IMR-90 (cell line): ENCODE data around the gene THPO. TPM values are rescaled to one million over a fixed set of nuclear protein-coding genes. Genes with fewer than 3 reads are reported as not detected.

Experiments
- ATAC-seq: fragments of 200-7000 bp; cut with Tn5 transposase; 2 replicates; pipeline ENCODE4 v1.9.1; 2020; ENCODE audit warnings: low read depth, mild to moderate bottlenecking, moderate library complexity
- BruUV-seq: library from RNA; stranded (reverse); fragments of 400-500 nt; replicated peaks from 2 replicates; lab custom pipeline; 2021; lab: Mats Ljungman, UMichigan
- CTCF ChIA-PET: fragments of 300-600 bp; formaldehyde crosslinking; extraction: SDS; loops from one replicate; lab custom pipeline; 2021; ENCODE audit warnings: antibody characterized with exemption; lab: Yijun Ruan, JAX
- POLR2A ChIA-PET: fragments of 300-600 bp; sonication (Branson Sonifier 250); formaldehyde crosslinking; loops from one replicate; lab custom pipeline; 2022; ENCODE audit warnings: antibody characterized with exemption; ENCODE audit not compliant: unreplicated experiment; lab: Charles Lee
- DNase-seq: peaks from one replicate; pipeline ENCODE4 v3.0.0; 2013
- H2AFZ ChIP-seq: replicated peaks from 2 replicates; pipeline ENCODE3; 2013; ENCODE audit warnings: low read length, mild to moderate bottlenecking; ENCODE audit not compliant: poor library complexity
- H2AK5ac ChIP-seq: 2 replicates; pipeline ENCODE4 v1.6.1; 2013; ENCODE audit warnings: low read depth, low read length, inconsistent platforms
- H2AK9ac ChIP-seq: replicated peaks from 2 replicates; pipeline ENCODE3; 2013; ENCODE audit warnings: mild to moderate bottlenecking, low read depth, low read length, moderate library complexity; ENCODE audit not compliant: poor library complexity
- H2BK120ac ChIP-seq: 2 replicates; pipeline ENCODE4 v1.6.1; 2013; ENCODE audit warnings: low read depth, low read length, inconsistent platforms
- H2BK15ac ChIP-seq: 3 replicates; pipeline ENCODE4 v1.6.1; 2013; ENCODE audit warnings: low read depth, low read length, inconsistent platforms
- H2BK20ac ChIP-seq: 2 replicates; pipeline ENCODE4 v1.6.1; 2013; ENCODE audit warnings: low read depth, mild to moderate bottlenecking, inconsistent platforms, low read length, moderate library complexity
- H2BK5ac ChIP-seq: 2 replicates; pipeline ENCODE4 v1.6.1; 2013; ENCODE audit warnings: mild to moderate bottlenecking, low read depth, low read length, inconsistent platforms; ENCODE audit not compliant: poor library complexity, severe bottlenecking
- H3K14ac ChIP-seq: replicated peaks from 2 replicates; pipeline ENCODE4 v1.6.1; 2013; ENCODE audit warnings: low read depth, low read length, inconsistent platforms
- H3K18ac ChIP-seq: 2 replicates; pipeline ENCODE4 v1.6.1; 2013; ENCODE audit warnings: low read depth, low read length, control low read depth
- H3K23ac ChIP-seq: 2 replicates; pipeline ENCODE4 v1.6.1; 2013; ENCODE audit warnings: low read depth, low read length, inconsistent platforms
- H3K27ac ChIP-seq: 2 replicates; pipeline ENCODE4 v1.5.1; 2013; ENCODE audit warnings: mild to moderate bottlenecking, control low read depth, low read length; ENCODE audit not compliant: insufficient read depth
- H3K27me3 ChIP-seq: 2 replicates; pipeline ENCODE4 v1.6.1; 2013; ENCODE audit warnings: low read length; ENCODE audit not compliant: control insufficient read depth, insufficient read depth
- H3K36me3 ChIP-seq: 2 replicates; pipeline ENCODE4 v1.6.1; 2013; ENCODE audit warnings: low read length, mixed read lengths; ENCODE audit not compliant: control insufficient read depth, insufficient read depth
- H3K4ac ChIP-seq: 2 replicates; pipeline ENCODE4 v1.6.1; 2013; ENCODE audit warnings: low read depth, low read length, inconsistent platforms
- H3K4me1 ChIP-seq: 2 replicates; pipeline ENCODE4 v1.6.1; 2013; ENCODE audit warnings: low read length, mixed read lengths; ENCODE audit not compliant: control insufficient read depth, insufficient read depth
- H3K4me2 ChIP-seq: 2 replicates; pipeline ENCODE4 v1.6.1; 2013; ENCODE audit warnings: low read depth, mild to moderate bottlenecking, control low read depth, low read length, moderate library complexity
- H3K4me3 ChIP-seq: 2 replicates; pipeline ENCODE4 v1.5.1; 2013; ENCODE audit warnings: low read depth, mild to moderate bottlenecking, control low read depth, low read length, moderate library complexity; ENCODE audit not compliant: insufficient read depth
- H3K56ac ChIP-seq: 2 replicates; pipeline ENCODE4 v1.6.1; 2013; ENCODE audit warnings: low read length, inconsistent platforms; ENCODE audit not compliant: insufficient read depth; ENCODE audit errors: extremely low read depth
- H3K79me1 ChIP-seq, 2 experiments: 2 replicates each; pipeline ENCODE4 v1.6.1; 2013; ENCODE audit warnings: low read length in 2 of 2, inconsistent platforms in 1 of 2, low read depth in 1 of 2
- H3K9ac ChIP-seq: 2 replicates; pipeline ENCODE4 v1.6.1; 2013; ENCODE audit warnings: low read depth, low read length, control low read depth
- H3K9me1 ChIP-seq: 2 replicates; pipeline ENCODE4 v1.6.1; 2013; ENCODE audit warnings: low read length, inconsistent platforms; ENCODE audit not compliant: insufficient read depth
- H3K9me3 ChIP-seq: 2 replicates; pipeline ENCODE4 v1.6.1; 2013; ENCODE audit warnings: low read length; ENCODE audit not compliant: control insufficient read depth, insufficient read depth
- H4K20me1 ChIP-seq: 2 replicates; pipeline ENCODE4 v1.6.1; 2013; ENCODE audit warnings: low read length, inconsistent platforms; ENCODE audit not compliant: insufficient read depth
- H4K5ac ChIP-seq: 2 replicates; pipeline ENCODE4 v1.6.1; 2013; ENCODE audit warnings: mild to moderate bottlenecking, low read depth, low read length, control low read depth
- H4K8ac ChIP-seq, 2 experiments: 2 replicates each; pipeline ENCODE4 v1.6.1; 2013; ENCODE audit warnings: low read depth in 2 of 2, low read length in 2 of 2, control low read depth in 1 of 2, inconsistent platforms in 1 of 2
- H4K91ac ChIP-seq: 2 replicates; pipeline ENCODE4 v1.6.1; 2013; ENCODE audit warnings: low read depth, low read length, inconsistent platforms; ENCODE audit not compliant: insufficient read depth
- BHLHE40 ChIP-seq: fragments of 150-350 bp; IDR thresholded peaks from 2 replicates; pipeline ENCODE4 v1.6.1; 2016; ENCODE audit warnings: mild to moderate bottlenecking, low read depth, low read length
- CEBPB ChIP-seq: IDR thresholded peaks from 2 replicates; pipeline ENCODE4 v1.6.1; 2012; ENCODE audit warnings: low read depth, low read length, improper control_type of control experiment
- CHD1 ChIP-seq: IDR thresholded peaks from 2 replicates; pipeline ENCODE4 v1.6.1; 2012; ENCODE audit warnings: low read depth, low read length, improper control_type of control experiment
- FOS ChIP-seq: fragments of 150-350 bp; IDR thresholded peaks from 2 replicates; pipeline ENCODE4 v1.6.1; 2016; ENCODE audit warnings: low read depth, low read length
- MAFK ChIP-seq: IDR thresholded peaks from 2 replicates; pipeline ENCODE4 v1.6.1; 2012; ENCODE audit warnings: low read depth, low read length, improper control_type of control experiment
- MAZ ChIP-seq: IDR thresholded peaks from 2 replicates; pipeline ENCODE4 v1.6.1; 2012; ENCODE audit warnings: low read depth, mild to moderate bottlenecking, low read length, improper control_type of control experiment, moderate library complexity, borderline replicate concordance
- MXI1 ChIP-seq: IDR thresholded peaks from 2 replicates; pipeline ENCODE4 v1.6.1; 2012; ENCODE audit warnings: low read depth, mild to moderate bottlenecking, low read length, moderate library complexity, borderline replicate concordance
- NFE2L2 ChIP-seq: fragments of 150-350 bp; IDR thresholded peaks from 2 replicates; pipeline ENCODE4 v1.6.1; 2016; ENCODE audit warnings: low read depth, mild to moderate bottlenecking, low read length
- POLR2A ChIP-seq: IDR thresholded peaks from 2 replicates; pipeline ENCODE4 v1.6.1; 2012; ENCODE audit warnings: mild to moderate bottlenecking, low read depth, low read length
- RAD21 ChIP-seq: IDR thresholded peaks from 2 replicates; pipeline ENCODE4 v1.6.1; 2012; ENCODE audit warnings: low read length, improper control_type of control experiment
- RCOR1 ChIP-seq: IDR thresholded peaks from 2 replicates; pipeline ENCODE4 v1.6.1; 2012; ENCODE audit warnings: mild to moderate bottlenecking, low read length, improper control_type of control experiment; ENCODE audit not compliant: insufficient replicate concordance
- RFX5 ChIP-seq: IDR thresholded peaks from 2 replicates; pipeline ENCODE4 v1.8.0; 2012; ENCODE audit warnings: low read depth, mild to moderate bottlenecking, low read length, moderate library complexity
- SMC3 ChIP-seq: fragments of 150-350 bp; IDR thresholded peaks from 2 replicates; pipeline ENCODE4 v1.6.1; 2016; ENCODE audit warnings: low read depth, mild to moderate bottlenecking, antibody characterized with exemption, low read length, moderate library complexity
- WGBS, 2 experiments: methylation state at CpG; one replicate each; pipeline versions ENCODE4 v1.1.5 to v1.1.7; 2013; ENCODE audit warnings: missing lambda C conversion rate in 2 of 2; ENCODE audit not compliant: insufficient read length in 1 of 2; ENCODE audit errors: extremely low coverage in 2 of 2; 5-methylcytosine and 5-hydroxymethylcytosine counted together
- dilution Hi-C: fragments of 300-500 bp; cut with HindIII; formaldehyde crosslinking; loops from one replicate; pipeline ENCODE4 v1.14.3; 2018; ENCODE audit warnings: low sequenced_read_pairs; ENCODE audit not compliant: unreplicated experiment
- in situ Hi-C: fragments of 300-500 bp; cut with MboI; formaldehyde crosslinking; loops from 3 replicates; pipeline ENCODE4 v1.14.3; 2019; ENCODE audit warnings: low sequenced_read_pairs, inconsistent platforms, mixed read lengths
- intact Hi-C: fragments of 100-400 bp; cut with micrococcal nuclease; formaldehyde crosslinking; loops from 2 replicates; pipeline ENCODE4 v1.10.0; 2022
- polyA plus RNA-seq, 3 experiments: library from polyadenylated mRNA; depleted of rRNA; stranded (reverse); fragments of >200 nt; gene quantifications; 2 replicates each; pipeline ENCODE4 v1.2.3, GENCODE V29; 2012; ENCODE audit warnings: low replicate concordance in 1 of 3
- total RNA-seq: library from RNA; depleted of rRNA; stranded (reverse); fragments of >200 nt; gene quantifications from 2 replicates; pipeline ENCODE4 v1.2.3, GENCODE V29; 2012
- TF ChIP-seq, protein P1 (sequence below): fragments of 150-350 bp; IDR thresholded peaks from 2 replicates; pipeline ENCODE4 v1.6.1; 2016; ENCODE audit warnings: low read depth, mild to moderate bottlenecking, low read length, moderate library complexity, borderline replicate concordance
- TF ChIP-seq, protein P2 (sequence below): conservative IDR thresholded peaks from 2 replicates; pipeline ENCODE4 v1.5.1; 2012; ENCODE audit warnings: mild to moderate bottlenecking, low read depth, low read length, improper control_type of control experiment
- TF ChIP-seq, protein P3 (sequence below): fragments of 150-350 bp; IDR thresholded peaks from 2 replicates; pipeline ENCODE4 v1.6.1; 2017; ENCODE audit warnings: mild to moderate bottlenecking, antibody characterized with exemption, low read length, low read depth

THPO gene
- total and polyA plus RNA-seq, 2 of the 4 experiments (the other 2 are of a cell fraction): not detected

DNA sequence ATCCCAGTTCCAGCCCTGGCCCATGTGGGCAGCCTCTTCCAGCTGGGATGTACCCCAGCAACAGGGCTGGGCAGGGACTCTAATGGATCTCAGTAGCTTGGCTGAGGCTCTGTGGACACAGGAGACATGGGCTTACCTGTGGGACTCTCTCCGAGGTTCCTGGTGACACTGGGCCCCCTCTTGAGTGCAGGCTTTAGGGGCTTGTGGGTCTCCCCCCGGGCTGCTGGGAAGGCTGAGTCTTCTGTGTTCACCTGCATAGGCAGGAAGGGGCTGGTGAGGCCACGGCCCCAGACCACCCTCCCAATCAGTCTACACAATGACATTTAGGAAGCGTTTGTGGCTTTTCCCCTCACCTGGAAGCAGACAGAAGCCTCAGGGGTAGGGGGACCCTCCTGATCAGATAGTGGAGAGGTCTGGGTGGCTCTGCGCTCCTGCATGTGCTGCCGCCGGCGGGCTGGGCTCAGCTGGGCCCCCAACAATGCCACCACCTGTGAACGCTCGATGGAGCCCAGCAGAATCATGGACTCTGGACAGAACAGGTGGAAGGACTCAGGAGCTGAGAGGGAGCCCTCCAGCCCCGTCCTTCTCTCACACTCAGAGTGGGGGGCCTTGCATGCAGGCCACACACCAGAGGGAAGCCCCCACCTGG lies 25.0 kb downstream of the THPO start:
- ChIA-PET POLR2A (no interaction called here), CTCF (no interaction called here)
- DNase-seq (no peak), ATAC-seq (no peak)
- dilution Hi-C loops: loop anchor here (25.0 kb wide), 1 partner anchor 184 kb away; no protein-coding TSS in a partner anchor
- H3K4me2 ChIP-seq: no peak overlapping the region
- no peak overlapping the region for H2AK9ac ChIP-seq
- intact Hi-C loops: no loop called here
- peaks cover 22% of the 10 kb centered on the region for H3K36me3 ChIP-seq
- no peak overlapping the region for H3K23ac ChIP-seq
- no peak overlapping the region for H3K27ac ChIP-seq
- no peaks in the 10 kb centered on the region for H3K4me1 ChIP-seq
- TF ChIP-seq MAZ (no peak), RAD21 (no peak), RFX5 (no peak), RCOR1 (no peak), MAFK (no peak), FOS (no peak), BHLHE40 (no peak), CHD1 (no peak), CEBPB (no peak), POLR2A (no peak), NFE2L2 (no peak), SMC3 (no peak), MXI1 (no peak)
- TF ChIP-seq, protein P1, sequence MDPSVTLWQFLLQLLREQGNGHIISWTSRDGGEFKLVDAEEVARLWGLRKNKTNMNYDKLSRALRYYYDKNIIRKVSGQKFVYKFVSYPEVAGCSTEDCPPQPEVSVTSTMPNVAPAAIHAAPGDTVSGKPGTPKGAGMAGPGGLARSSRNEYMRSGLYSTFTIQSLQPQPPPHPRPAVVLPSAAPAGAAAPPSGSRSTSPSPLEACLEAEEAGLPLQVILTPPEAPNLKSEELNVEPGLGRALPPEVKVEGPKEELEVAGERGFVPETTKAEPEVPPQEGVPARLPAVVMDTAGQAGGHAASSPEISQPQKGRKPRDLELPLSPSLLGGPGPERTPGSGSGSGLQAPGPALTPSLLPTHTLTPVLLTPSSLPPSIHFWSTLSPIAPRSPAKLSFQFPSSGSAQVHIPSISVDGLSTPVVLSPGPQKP: no peak
- TF ChIP-seq, protein P2, sequence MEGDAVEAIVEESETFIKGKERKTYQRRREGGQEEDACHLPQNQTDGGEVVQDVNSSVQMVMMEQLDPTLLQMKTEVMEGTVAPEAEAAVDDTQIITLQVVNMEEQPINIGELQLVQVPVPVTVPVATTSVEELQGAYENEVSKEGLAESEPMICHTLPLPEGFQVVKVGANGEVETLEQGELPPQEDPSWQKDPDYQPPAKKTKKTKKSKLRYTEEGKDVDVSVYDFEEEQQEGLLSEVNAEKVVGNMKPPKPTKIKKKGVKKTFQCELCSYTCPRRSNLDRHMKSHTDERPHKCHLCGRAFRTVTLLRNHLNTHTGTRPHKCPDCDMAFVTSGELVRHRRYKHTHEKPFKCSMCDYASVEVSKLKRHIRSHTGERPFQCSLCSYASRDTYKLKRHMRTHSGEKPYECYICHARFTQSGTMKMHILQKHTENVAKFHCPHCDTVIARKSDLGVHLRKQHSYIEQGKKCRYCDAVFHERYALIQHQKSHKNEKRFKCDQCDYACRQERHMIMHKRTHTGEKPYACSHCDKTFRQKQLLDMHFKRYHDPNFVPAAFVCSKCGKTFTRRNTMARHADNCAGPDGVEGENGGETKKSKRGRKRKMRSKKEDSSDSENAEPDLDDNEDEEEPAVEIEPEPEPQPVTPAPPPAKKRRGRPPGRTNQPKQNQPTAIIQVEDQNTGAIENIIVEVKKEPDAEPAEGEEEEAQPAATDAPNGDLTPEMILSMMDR: no peak
- TF ChIP-seq, protein P3, sequence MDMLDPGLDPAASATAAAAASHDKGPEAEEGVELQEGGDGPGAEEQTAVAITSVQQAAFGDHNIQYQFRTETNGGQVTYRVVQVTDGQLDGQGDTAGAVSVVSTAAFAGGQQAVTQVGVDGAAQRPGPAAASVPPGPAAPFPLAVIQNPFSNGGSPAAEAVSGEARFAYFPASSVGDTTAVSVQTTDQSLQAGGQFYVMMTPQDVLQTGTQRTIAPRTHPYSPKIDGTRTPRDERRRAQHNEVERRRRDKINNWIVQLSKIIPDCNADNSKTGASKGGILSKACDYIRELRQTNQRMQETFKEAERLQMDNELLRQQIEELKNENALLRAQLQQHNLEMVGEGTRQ: no peak
- no peak overlapping the region for H3K56ac ChIP-seq
- no peak overlapping the region for H3K18ac ChIP-seq
- H2AK5ac ChIP-seq: no peak overlapping the region
- WGBS, 2 experiments: no CpG with 5 or more reads among the region's 11 CpGs
- no peak overlapping the region for H3K4ac ChIP-seq
- H3K27me3 ChIP-seq: no peaks in the 10 kb centered on the region
- in situ Hi-C loops: no loop called here
- H3K9me1 ChIP-seq: peaks cover 9% of the 10 kb centered on the region; the same call in 1 of the 2 replicates
- H4K8ac ChIP-seq: no peak overlapping the region
- H3K9ac ChIP-seq: no peak overlapping the region
- peak overlapping the region; percentile 41 for H2AFZ ChIP-seq
- no peak overlapping the region for H3K14ac ChIP-seq
- no peak overlapping the region for H3K4me3 ChIP-seq
- H2BK120ac ChIP-seq: no peak overlapping the region
- H4K20me1 ChIP-seq: no peaks in the 10 kb centered on the region; the same call in 1 of the 2 replicates
- no TSS peak for BruUV-seq
- H2BK20ac ChIP-seq: no peak overlapping the region
- no peak overlapping the region for H2BK5ac ChIP-seq
- H2BK15ac ChIP-seq: no peak overlapping the region
- no peaks in the 10 kb centered on the region for H3K79me1 ChIP-seq
- H4K91ac ChIP-seq: no peak overlapping the region
- no peak overlapping the region for H4K5ac ChIP-seq
- H3K9me3 ChIP-seq: no peaks in the 10 kb centered on the region
